Measurements from ENCODE around the gene STIM2. TPM values are rescaled to one million over a fixed set of nuclear protein-coding genes. Genes with fewer than 3 reads are reported as not detected.

STIM2 gene
- total RNA-seq, 2 donors from 2014 or later: 23.2 to 24.5 TPM

DNA sequence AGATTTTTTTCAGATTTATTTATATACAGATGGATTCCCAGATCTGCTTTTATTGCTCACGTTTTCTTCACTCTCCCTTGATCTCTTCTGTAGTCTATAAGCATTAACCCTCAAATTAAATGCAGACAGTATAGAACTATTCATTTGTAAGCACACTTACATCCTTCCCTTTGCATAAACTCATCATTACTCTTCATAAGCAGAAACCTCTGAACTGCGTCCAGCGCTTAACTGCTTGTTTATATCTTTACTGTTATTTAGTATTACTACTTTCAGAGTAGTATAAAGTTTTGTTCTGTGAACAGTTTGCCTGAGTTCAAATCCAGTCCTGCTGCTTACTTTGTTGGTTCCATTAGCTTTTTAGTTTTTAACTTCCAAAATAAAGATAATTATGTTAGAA is 132.9 kb downstream of the STIM2 start:
- TF ChIP-seq, protein P1, sequence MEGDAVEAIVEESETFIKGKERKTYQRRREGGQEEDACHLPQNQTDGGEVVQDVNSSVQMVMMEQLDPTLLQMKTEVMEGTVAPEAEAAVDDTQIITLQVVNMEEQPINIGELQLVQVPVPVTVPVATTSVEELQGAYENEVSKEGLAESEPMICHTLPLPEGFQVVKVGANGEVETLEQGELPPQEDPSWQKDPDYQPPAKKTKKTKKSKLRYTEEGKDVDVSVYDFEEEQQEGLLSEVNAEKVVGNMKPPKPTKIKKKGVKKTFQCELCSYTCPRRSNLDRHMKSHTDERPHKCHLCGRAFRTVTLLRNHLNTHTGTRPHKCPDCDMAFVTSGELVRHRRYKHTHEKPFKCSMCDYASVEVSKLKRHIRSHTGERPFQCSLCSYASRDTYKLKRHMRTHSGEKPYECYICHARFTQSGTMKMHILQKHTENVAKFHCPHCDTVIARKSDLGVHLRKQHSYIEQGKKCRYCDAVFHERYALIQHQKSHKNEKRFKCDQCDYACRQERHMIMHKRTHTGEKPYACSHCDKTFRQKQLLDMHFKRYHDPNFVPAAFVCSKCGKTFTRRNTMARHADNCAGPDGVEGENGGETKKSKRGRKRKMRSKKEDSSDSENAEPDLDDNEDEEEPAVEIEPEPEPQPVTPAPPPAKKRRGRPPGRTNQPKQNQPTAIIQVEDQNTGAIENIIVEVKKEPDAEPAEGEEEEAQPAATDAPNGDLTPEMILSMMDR (conservative IDR thresholded peaks at IDR 0.05): no peak
- no peak overlapping the region for H3K27ac ChIP-seq (ENCODE audit: low read depth, low read length)

DNA sequence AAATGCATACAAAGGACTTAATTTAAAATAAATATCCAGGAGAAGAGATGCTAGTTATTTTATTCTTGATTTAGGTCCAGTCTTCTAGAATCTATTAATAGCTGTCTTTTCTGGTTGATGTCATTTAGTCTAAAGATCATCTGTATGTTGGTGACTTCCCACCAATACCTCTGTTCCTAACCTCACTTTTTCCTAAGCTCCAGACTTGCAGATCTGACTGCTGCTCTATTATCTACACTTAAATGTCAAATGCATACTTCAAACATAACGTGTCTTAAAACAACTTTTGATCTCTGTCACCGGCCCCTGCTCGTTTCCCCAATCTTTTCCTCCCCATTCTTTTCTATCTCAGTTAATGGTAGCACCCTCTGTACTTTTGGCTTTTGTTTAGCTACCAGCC is 133.3 kb downstream of the STIM2 start:
- no peak overlapping the region for H3K9ac ChIP-seq (ENCODE audit: extremely low read depth, low read length, poor library complexity, severe bottlenecking)
- no peaks in the 10 kb centered on the region for H3K9me3 ChIP-seq (ENCODE audit: control insufficient read depth, low read length)
- TF ChIP-seq, protein P1 (conservative IDR thresholded peaks at IDR 0.05): no peak
- H3K4me1 ChIP-seq (ENCODE audit: control insufficient read depth, insufficient read depth, low read length): no peaks in the 10 kb centered on the region
- H3K27ac ChIP-seq (ENCODE audit: low read depth, low read length): no peak overlapping the region
- no peak overlapping the region for H3K27ac Mint-ChIP-seq
- no peak overlapping the region for H3K4me3 ChIP-seq (ENCODE audit: low read length)
- H3K4me3 Mint-ChIP-seq: no peak overlapping the region
- no peaks in the 10 kb centered on the region for H3K36me3 ChIP-seq (ENCODE audit: control insufficient read depth, insufficient read depth, low read length)
- H3K9me3 Mint-ChIP-seq: no peaks in the 10 kb centered on the region
- H3K4me1 Mint-ChIP-seq: peaks cover 2% of the 10 kb centered on the region
- WGBS, 2 experiments (ENCODE audit: insufficient coverage in 1 of 2, insufficient read length in 1 of 2): 86 to 89% methylated on average over 3 of the region's 3 CpGs
- H3K36me3 Mint-ChIP-seq (ENCODE audit: low read depth): peaks cover 2% of the 10 kb centered on the region
- H3K27me3 ChIP-seq (ENCODE audit: control insufficient read depth, insufficient read depth, low read length, poor library complexity, severe bottlenecking): no peaks in the 10 kb centered on the region
- DNase-seq: no peak
- H3K27me3 Mint-ChIP-seq (ENCODE audit: insufficient read depth): no peaks in the 10 kb centered on the region

More for the DNA sequence above, 132.9 kb downstream of the STIM2 start:
- Mint-ChIP-seq H3K27ac (no peak overlapping the region), H3K4me3 (no peak overlapping the region), H3K4me1 (peaks cover 2% of the 10 kb centered on the region), H3K36me3 (ENCODE audit: low read depth) (peaks cover 2% of the 10 kb centered on the region), H3K9me3 (no peaks in the 10 kb centered on the region), H3K27me3 (ENCODE audit: insufficient read depth) (no peaks in the 10 kb centered on the region)
- H3K36me3 ChIP-seq (ENCODE audit: control insufficient read depth, insufficient read depth, low read length): no peaks in the 10 kb centered on the region
- H3K4me1 ChIP-seq (ENCODE audit: control insufficient read depth, insufficient read depth, low read length): no peaks in the 10 kb centered on the region
- H3K4me3 ChIP-seq (ENCODE audit: low read length): no peak overlapping the region
- H3K9ac ChIP-seq (ENCODE audit: extremely low read depth, low read length, poor library complexity, severe bottlenecking): no peak overlapping the region
- H3K27me3 ChIP-seq (ENCODE audit: control insufficient read depth, insufficient read depth, low read length, poor library complexity, severe bottlenecking): no peaks in the 10 kb centered on the region
- no peak for DNase-seq
- H3K9me3 ChIP-seq (ENCODE audit: control insufficient read depth, low read length): no peaks in the 10 kb centered on the region
- WGBS, 2 experiments (ENCODE audit: insufficient coverage in 1 of 2, insufficient read length in 1 of 2): 95 to 100% methylated on average over 1 to 3 of the region's 3 CpGs

DNA sequence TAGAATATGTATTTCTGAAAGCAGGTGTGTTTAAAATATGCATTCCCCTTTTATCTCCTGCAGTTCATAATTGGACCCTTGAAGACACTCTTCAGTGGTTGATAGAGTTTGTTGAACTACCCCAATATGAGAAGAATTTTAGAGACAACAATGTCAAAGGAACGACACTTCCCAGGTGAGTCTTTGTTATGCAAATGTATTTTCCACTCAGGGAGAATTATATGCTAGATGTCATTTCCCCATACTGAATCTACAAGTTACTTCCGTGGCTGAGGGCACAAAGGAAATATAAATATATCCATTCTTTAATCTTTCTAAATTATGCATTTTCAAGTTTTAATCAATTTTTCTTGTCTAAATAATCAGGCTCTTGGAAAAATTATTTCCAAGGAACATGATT is 134.7 kb downstream of the STIM2 start:
- H3K27me3 Mint-ChIP-seq (ENCODE audit: insufficient read depth): no peaks in the 10 kb centered on the region
- H3K9me3 Mint-ChIP-seq: no peaks in the 10 kb centered on the region
- H3K27ac ChIP-seq (ENCODE audit: low read depth, low read length): no peak overlapping the region
- H3K27me3 ChIP-seq (ENCODE audit: control insufficient read depth, insufficient read depth, low read length, poor library complexity, severe bottlenecking): no peaks in the 10 kb centered on the region
- no peaks in the 10 kb centered on the region for H3K36me3 ChIP-seq (ENCODE audit: control insufficient read depth, insufficient read depth, low read length)
- H3K9ac ChIP-seq (ENCODE audit: extremely low read depth, low read length, poor library complexity, severe bottlenecking): no peak overlapping the region
- no peaks in the 10 kb centered on the region for H3K4me1 ChIP-seq (ENCODE audit: control insufficient read depth, insufficient read depth, low read length)
- H3K27ac Mint-ChIP-seq: no peak overlapping the region
- no peak overlapping the region for H3K4me3 Mint-ChIP-seq
- H3K36me3 Mint-ChIP-seq (ENCODE audit: low read depth): peaks cover 2% of the 10 kb centered on the region
- H3K4me1 Mint-ChIP-seq: peaks cover 2% of the 10 kb centered on the region
- no peaks in the 10 kb centered on the region for H3K9me3 ChIP-seq (ENCODE audit: control insufficient read depth, low read length)
- no peak overlapping the region for H3K4me3 ChIP-seq (ENCODE audit: low read length)
- TF ChIP-seq, protein P1 (conservative IDR thresholded peaks at IDR 0.05): no peak
- WGBS, 2 experiments (ENCODE audit: insufficient coverage in 1 of 2, insufficient read length in 1 of 2): 59 to 100% methylated on average over 1 to 2 of the region's 2 CpGs
- DNase-seq: no peak
